MM.1S (cell line): Measurements from ENCODE around the gene SYCN.

Experiments used
- CTCF ChIP-seq: fragments of 300-600 bp; sonication (generic); IDR thresholded peaks from 2 replicates; pipeline ENCODE4 v1.5.1; 2016; ENCODE audit warnings: antibody characterized with exemption, low read length, mixed read lengths
- EZH2 ChIP-seq: fragments of 300-600 bp; sonication (generic); optimal IDR thresholded peaks from 2 replicates; pipeline ENCODE3; 2017; ENCODE audit warnings: low read depth, mild to moderate bottlenecking, antibody characterized with exemption, low read length, mixed read lengths
- EZH2phosphoT487 ChIP-seq: fragments of 300-600 bp; sonication (generic); IDR thresholded peaks from 2 replicates; pipeline ENCODE4 v1.6.1; 2018; ENCODE audit warnings: antibody characterized with exemption, low read length

- TF ChIP-seq EZH2phosphoT487: no peak
- no peak for TF ChIP-seq CTCF
- no peak for TF ChIP-seq EZH2
These were observed 46.1 kb downstream of the SYCN start for GRCh38 chr19:39157997-39158389.
